ENCODE data around the gene GRM7.

The GRM7 gene

GRCh38 chr3:7242303-7242635 lies 381.4 kb downstream of the GRM7 start:
- no peaks in the 10 kb centered on the region for H3K4me1 ChIP-seq (ENCODE audit: low read length)
- no peaks in the 10 kb centered on the region for H3K27me3 ChIP-seq (replicated peaks; ENCODE audit: insufficient read depth, low read length)
- H4K20me1 ChIP-seq (ENCODE audit: insufficient read depth, low read length): no peaks in the 10 kb centered on the region
- H3K9ac ChIP-seq (ENCODE audit: low read length): no peak overlapping the region
- H3K79me2 ChIP-seq (ENCODE audit: low read length): no peaks in the 10 kb centered on the region
- no peak overlapping the region for H2AFZ ChIP-seq (ENCODE audit: low read length)
- no peak for TF ChIP-seq EZH2phosphoT487 (IDR thresholded peaks at IDR 0.05; ENCODE audit: low read length)
- H3K4me2 ChIP-seq (ENCODE audit: low read depth, low read length): no peak overlapping the region
- no peak overlapping the region for H3K27ac ChIP-seq (ENCODE audit: low read length)
- H3F3A ChIP-seq (ENCODE audit: insufficient read depth, low read length): no peaks in the 10 kb centered on the region
- DNase-seq: no peak
- no peak overlapping the region for H3K4me3 ChIP-seq (ENCODE audit: low read length)
- no peaks in the 10 kb centered on the region for H3K9me3 ChIP-seq (replicated peaks; ENCODE audit: insufficient read depth, low read length)
- H3K9me2 ChIP-seq (replicated peaks; ENCODE audit: insufficient read depth, low read length): no peaks in the 10 kb centered on the region
- no peaks in the 10 kb centered on the region for H3K36me3 ChIP-seq (replicated peaks; ENCODE audit: insufficient read depth, low read length)

DNA sequence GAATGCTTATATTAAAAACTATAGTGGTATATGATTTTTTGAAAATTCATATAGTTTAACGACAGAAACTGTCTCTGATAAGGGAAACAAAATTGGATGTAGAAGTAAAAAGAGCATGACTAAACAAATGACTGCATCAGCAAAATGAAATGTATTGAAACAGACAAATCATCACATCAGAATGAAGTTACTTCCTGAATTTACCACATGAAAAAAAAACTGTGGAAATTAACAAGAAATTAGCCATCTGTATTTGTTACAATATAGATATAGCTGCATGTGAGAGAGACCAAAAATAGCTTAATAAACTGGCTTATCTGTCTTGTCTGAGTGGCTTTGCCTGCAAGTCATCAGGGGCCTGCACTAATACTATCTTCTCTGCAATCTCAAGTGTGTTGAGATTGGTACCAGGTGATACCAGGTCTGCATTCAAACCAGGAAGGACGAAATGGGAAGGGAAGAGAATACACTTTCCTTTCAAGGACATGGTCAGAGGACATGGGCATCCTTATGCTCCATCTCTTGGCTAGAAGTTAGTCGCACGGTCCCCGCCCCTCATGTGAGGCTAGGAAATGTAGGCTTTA lies 388.7 kb downstream of the GRM7 start:
- no peak overlapping the region for H3K4me2 ChIP-seq (ENCODE audit: low read depth, low read length)
- H3K4me1 ChIP-seq (ENCODE audit: low read length): no peaks in the 10 kb centered on the region
- H3K9me3 ChIP-seq (replicated peaks; ENCODE audit: insufficient read depth, low read length): no peaks in the 10 kb centered on the region
- H3K9me2 ChIP-seq (replicated peaks; ENCODE audit: insufficient read depth, low read length): no peaks in the 10 kb centered on the region
- H3K27ac ChIP-seq (ENCODE audit: low read length): no peak overlapping the region
- DNase-seq: no peak
- H3K27me3 ChIP-seq (replicated peaks; ENCODE audit: insufficient read depth, low read length): no peaks in the 10 kb centered on the region
- H2AFZ ChIP-seq (ENCODE audit: low read length): no peak overlapping the region
- H3K9ac ChIP-seq (ENCODE audit: low read length): no peak overlapping the region
- no peaks in the 10 kb centered on the region for H3F3A ChIP-seq (ENCODE audit: insufficient read depth, low read length)
- TF ChIP-seq, protein P1, sequence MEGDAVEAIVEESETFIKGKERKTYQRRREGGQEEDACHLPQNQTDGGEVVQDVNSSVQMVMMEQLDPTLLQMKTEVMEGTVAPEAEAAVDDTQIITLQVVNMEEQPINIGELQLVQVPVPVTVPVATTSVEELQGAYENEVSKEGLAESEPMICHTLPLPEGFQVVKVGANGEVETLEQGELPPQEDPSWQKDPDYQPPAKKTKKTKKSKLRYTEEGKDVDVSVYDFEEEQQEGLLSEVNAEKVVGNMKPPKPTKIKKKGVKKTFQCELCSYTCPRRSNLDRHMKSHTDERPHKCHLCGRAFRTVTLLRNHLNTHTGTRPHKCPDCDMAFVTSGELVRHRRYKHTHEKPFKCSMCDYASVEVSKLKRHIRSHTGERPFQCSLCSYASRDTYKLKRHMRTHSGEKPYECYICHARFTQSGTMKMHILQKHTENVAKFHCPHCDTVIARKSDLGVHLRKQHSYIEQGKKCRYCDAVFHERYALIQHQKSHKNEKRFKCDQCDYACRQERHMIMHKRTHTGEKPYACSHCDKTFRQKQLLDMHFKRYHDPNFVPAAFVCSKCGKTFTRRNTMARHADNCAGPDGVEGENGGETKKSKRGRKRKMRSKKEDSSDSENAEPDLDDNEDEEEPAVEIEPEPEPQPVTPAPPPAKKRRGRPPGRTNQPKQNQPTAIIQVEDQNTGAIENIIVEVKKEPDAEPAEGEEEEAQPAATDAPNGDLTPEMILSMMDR (IDR thresholded peaks at IDR 0.05; ENCODE audit: low read length): no peak
- TF ChIP-seq EZH2 (optimal IDR thresholded peaks at IDR 0.05; ENCODE audit: low read depth, low read length) (no peak), EZH2phosphoT487 (IDR thresholded peaks at IDR 0.05; ENCODE audit: low read length) (no peak)
- H4K20me1 ChIP-seq (ENCODE audit: insufficient read depth, low read length): no peaks in the 10 kb centered on the region
- H3K79me2 ChIP-seq (ENCODE audit: low read length): no peaks in the 10 kb centered on the region
- H3K4me3 ChIP-seq (ENCODE audit: low read length): no peak overlapping the region
- H3K36me3 ChIP-seq (replicated peaks; ENCODE audit: insufficient read depth, low read length): no peaks in the 10 kb centered on the region

GRCh38 chr3:7254251-7254650 lies 393.3 kb downstream of the GRM7 start:
- Histone ChIP-seq H3K9me3 (replicated peaks; ENCODE audit: insufficient read depth, low read length) (no peaks in the 10 kb centered on the region), H3K9ac (ENCODE audit: low read length) (no peak overlapping the region)

GRCh38 chr3:7260975-7261374 lies 400.1 kb downstream of the GRM7 start:
- H3K79me2 ChIP-seq (ENCODE audit: low read length): no peaks in the 10 kb centered on the region
- no peaks in the 10 kb centered on the region for H3K36me3 ChIP-seq (replicated peaks; ENCODE audit: insufficient read depth, low read length)
- H3K4me3 ChIP-seq (ENCODE audit: low read length): no peak overlapping the region
- H2AFZ ChIP-seq (ENCODE audit: low read length): no peak overlapping the region
- no peak for DNase-seq
- no peak overlapping the region for H3K27ac ChIP-seq (ENCODE audit: low read length)
- H3K9ac ChIP-seq (ENCODE audit: low read length): no peak overlapping the region
- TF ChIP-seq, protein P1 (IDR thresholded peaks at IDR 0.05; ENCODE audit: low read length): no peak
- no peak for TF ChIP-seq EZH2 (optimal IDR thresholded peaks at IDR 0.05; ENCODE audit: low read depth, low read length)
- no peak for TF ChIP-seq EZH2phosphoT487 (IDR thresholded peaks at IDR 0.05; ENCODE audit: low read length)
- H3K9me2 ChIP-seq (replicated peaks; ENCODE audit: insufficient read depth, low read length): no peaks in the 10 kb centered on the region
- H4K20me1 ChIP-seq (ENCODE audit: insufficient read depth, low read length): no peaks in the 10 kb centered on the region
- no peaks in the 10 kb centered on the region for H3K9me3 ChIP-seq (replicated peaks; ENCODE audit: insufficient read depth, low read length)
- H3K27me3 ChIP-seq (replicated peaks; ENCODE audit: insufficient read depth, low read length): no peaks in the 10 kb centered on the region
- no peaks in the 10 kb centered on the region for H3K4me1 ChIP-seq (ENCODE audit: low read length)
- no peaks in the 10 kb centered on the region for H3F3A ChIP-seq (ENCODE audit: insufficient read depth, low read length)
- no peak overlapping the region for H3K4me2 ChIP-seq (ENCODE audit: low read depth, low read length)

More at GRCh38 chr3:7254251-7254650, 393.3 kb downstream of the GRM7 start:
- Histone ChIP-seq H4K20me1 (ENCODE audit: insufficient read depth, low read length) (no peaks in the 10 kb centered on the region), H3K79me2 (ENCODE audit: low read length) (no peaks in the 10 kb centered on the region), H3K27ac (ENCODE audit: low read length) (no peak overlapping the region), H3K4me3 (ENCODE audit: low read length) (no peak overlapping the region), H3K4me2 (ENCODE audit: low read depth, low read length) (no peak overlapping the region), H3K36me3 (replicated peaks; ENCODE audit: insufficient read depth, low read length) (no peaks in the 10 kb centered on the region), H3K9me2 (replicated peaks; ENCODE audit: insufficient read depth, low read length) (no peaks in the 10 kb centered on the region), H3K27me3 (replicated peaks; ENCODE audit: insufficient read depth, low read length) (no peaks in the 10 kb centered on the region), H3K4me1 (ENCODE audit: low read length) (no peaks in the 10 kb centered on the region), H3F3A (ENCODE audit: insufficient read depth, low read length) (no peaks in the 10 kb centered on the region), H2AFZ (ENCODE audit: low read length) (no peak overlapping the region)
- TF ChIP-seq, protein P1 (IDR thresholded peaks at IDR 0.05; ENCODE audit: low read length): no peak
- no peak for TF ChIP-seq EZH2phosphoT487 (IDR thresholded peaks at IDR 0.05; ENCODE audit: low read length)
- no peak for TF ChIP-seq EZH2 (optimal IDR thresholded peaks at IDR 0.05; ENCODE audit: low read depth, low read length)
- no peak for DNase-seq
